HG02973 (cell line): ENCODE data around the gene TBC1D22A.

Source experiments
- ATAC-seq: cut with Tn5 transposase; IDR thresholded peaks from one replicate; pipeline ENCODE4 v1.9.1; 2021; ENCODE audit warnings: moderate library complexity; ENCODE audit not compliant: unreplicated experiment

TBC1D22A gene

DNA sequence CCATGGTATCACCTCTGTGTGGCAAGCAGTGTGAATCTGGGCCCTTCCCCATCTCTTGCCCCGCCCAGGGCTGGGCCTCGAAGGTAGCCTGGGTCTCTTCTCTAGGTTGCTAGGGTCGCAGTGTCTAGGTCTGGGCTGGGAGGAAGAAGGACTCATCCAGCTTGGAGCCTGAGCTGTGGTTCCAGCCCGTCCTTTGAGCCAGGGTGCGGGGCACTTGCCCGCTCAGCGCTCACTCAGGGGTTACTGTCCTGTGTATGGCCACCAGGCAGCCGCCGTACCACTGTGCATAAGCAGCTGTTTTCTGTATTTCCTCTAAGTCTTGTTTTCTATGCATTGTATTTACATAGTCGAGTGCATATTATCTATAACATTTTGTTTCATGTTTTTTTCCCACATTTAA, 160.9 kb downstream of the TBC1D22A start:
- no peak for ATAC-seq

DNA sequence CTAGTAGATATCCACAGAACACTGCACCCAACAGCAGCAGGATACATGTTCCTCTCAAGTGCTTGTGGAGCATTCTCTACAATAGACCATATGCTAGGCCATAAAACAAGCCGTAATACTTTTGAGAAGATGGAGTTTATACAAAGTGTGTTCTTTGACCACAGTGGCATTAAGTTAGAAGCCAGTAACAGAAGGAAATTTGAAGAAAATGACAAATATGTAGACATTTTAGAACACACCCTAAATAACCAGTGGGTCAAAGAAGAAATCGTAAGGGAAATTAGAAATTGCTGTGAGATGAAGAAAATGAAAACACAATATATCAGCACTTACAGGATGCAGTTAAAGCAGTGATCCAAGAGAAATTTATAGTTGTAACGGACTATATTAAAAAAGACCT, 163.4 kb downstream of the TBC1D22A start:
- no peak for ATAC-seq

DNA sequence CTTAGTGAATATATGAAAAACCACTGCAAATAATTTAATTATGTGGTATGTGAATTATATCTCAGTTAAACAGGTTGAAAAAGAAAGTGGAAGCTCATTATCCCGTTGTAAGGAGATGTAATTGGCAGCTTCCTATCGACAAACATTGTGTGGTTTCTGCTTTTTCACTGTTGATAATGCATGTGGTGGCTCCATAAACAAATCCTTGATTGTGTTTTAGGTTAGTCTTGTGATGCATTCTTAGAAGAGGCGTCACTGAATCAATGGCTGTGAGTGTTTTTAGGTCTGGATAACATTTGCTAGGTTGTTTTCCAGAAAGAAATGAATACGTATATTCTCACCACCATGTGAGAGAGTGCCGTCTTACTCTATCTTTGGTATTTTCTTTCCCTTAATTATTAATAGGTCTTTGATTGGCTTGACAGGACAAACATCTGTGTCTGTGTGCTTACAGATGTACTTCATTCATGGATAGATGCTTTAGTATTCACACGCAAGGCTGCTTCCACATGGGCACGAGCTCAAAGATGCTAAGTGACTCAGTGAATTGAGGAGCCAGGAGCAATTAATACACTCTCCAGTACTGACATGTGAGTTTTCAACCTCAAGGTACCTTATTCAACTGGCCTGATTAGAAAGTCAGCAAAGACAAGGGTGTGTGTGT, 166.7 kb downstream of the TBC1D22A start:
- no peak for ATAC-seq

DNA sequence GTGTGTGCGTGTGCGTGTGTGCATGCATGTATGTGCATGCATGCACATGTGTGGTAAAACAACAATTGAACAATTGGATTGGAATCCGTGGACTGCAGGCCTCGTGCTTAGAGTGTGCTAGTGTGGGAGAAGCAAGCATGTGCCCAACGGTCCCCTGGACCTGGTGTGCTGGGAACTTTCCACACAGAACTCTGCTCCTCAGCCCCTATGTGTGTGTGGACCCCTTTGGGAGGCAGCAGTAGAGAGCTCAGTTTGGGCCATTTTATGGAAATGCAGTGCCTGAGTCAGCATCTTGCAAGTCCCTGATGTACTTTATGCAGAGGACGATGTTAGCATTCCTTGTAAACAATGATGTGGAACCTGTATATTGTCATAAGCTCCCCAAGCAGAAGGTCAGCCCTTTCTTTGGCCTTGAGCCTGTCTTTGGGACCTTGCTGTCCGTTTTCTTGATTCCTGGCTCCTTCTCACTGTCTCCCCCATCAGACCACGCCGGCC, 167.3 kb downstream of the TBC1D22A start:
- no peak for ATAC-seq

DNA sequence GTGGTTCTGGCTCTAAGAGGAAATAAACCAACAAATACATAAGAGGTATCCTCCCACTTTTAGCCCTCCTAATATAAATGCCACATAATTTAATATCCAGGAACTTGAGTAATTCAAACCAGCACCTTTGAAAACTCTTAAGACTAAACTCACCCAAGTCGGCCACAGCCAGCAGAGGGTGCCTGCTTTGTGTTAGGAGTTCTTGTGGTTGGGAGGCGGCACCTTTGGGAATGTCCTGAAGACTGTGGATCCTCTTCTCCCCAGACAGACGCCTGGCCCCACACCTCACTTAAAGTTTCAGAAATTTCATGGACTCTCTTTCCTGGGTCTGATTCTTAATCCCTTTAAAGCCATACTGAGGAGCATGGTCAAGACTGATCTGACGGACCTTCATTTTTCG, 169.0 kb downstream of the TBC1D22A start:
- ATAC-seq = no peak

DNA sequence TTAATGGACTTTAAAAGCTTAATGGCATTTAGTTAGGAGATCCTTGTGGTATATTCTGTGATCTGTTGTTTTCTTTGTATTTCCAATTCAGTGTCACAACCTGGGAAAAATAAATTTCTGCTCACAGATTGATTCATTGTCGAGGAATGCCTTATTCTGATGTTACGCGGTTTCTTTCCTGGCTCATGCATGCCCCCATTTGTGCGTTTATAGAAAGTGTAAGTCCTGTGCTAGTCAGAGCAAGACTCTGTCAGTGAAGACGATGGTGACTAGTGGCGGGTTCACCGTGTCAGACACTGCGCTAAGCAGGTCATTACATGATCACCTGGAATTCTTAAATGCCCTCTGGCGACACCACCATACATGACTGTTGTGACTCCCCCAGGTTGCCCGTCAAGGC, 169.4 kb downstream of the TBC1D22A start:
- ATAC-seq = no peak

DNA sequence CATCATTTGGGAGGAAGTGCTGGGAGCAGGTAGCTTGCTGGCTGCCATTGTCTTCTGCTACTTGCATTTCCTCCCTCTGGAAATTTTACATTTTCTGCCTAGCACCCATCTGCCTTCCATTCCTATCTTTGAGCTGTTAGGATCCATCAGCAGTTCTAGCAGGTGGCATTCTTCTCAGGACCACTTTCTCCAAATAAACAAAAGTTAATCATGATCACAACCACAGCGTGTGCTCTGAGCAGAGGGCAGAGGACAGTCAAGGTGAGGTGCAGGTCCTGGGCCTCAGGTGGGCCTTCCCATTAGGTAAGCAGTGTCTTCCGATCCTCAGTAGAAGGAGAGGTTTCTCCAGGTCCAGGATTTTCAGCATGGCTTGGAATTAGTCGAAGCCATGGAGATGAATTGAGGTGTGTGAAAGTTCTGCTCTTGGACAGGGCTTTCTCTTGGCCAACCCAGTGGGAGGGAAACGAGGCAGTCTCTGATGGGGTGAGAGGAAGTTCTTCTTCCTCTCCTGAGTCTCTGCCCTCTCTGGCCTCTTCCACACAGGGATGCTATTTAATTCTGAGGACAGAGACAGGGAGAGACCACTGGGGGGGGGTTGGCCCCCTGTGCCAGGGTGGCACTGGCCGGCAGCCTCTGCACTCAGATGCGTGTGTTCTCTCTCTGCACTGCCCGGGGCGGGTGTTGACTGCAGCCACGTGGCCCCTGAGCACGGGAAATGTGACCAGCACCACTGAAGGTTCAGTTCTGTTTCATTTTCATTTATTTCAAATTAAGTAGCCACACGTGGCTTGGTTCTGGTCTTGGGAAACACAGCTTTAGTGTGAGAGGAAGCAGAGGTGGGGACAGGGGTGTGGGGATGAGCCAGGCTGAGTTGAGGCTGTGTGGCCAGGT, 170.8 kb downstream of the TBC1D22A start:
- no peak for ATAC-seq

DNA sequence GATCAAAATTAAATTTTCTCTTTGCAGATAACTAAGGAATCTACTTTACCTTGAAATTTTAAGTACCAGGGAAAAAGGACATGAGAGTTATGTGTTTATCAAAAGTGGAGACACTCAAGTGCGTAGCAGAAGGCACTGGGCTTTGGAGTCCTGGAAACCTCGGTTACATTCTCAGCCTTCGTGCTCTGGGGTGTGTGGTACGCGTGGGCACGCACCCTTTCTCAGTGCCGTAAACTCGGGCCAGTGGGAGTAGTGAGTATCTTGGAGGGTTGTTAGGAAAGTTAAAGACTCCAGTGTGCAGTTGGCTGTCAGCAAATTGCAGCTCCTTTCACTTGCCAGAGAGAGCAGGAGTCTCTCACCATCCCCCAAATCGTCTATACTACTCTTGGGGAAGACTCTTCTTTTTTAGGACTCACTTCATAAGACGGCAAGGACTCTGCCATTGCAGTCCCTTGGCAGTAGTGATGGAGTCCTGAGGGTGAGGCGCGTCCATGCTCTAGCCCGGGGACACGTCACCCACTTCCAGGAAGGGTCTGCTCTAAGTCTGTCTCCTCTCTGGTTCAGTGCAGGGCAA, 171.8 kb downstream of the TBC1D22A start:
- ATAC-seq = no peak

DNA sequence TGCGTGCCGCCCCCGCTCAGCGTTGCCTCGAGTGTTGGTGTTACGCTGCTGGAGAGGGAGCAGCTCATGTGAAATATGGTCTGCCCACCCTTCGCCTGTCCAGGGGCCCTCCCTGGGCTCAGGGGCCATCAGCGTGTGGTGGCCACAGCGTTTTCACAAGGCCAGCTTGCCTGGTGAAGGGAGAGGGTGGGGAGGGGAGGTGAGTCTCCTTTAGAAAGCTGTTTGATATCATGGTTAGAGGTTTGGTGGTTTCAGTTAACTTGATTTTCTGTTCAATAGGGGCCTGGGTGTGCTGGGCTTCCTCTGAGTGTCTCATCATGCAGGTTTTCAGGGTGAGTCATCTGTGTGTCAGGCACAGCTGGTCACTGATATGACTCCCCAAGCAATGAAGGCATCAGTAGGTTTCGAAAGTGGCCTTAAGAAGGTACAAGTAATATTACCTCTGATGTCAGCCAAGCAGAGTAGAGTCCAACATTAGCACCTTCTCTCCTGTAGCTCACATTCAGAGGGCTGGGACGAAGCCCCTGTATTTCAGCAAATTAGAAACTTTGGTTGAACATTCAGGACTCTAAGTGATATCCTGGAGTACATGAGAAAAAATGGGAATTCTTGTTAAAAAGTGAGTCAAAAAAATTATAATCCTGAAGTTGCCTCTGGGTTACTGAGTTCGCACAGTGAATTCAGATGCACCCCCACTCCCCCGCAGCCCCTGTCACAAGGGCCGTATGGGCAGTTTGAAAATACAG, 172.5 kb downstream of the TBC1D22A start:
- no peak for ATAC-seq

DNA sequence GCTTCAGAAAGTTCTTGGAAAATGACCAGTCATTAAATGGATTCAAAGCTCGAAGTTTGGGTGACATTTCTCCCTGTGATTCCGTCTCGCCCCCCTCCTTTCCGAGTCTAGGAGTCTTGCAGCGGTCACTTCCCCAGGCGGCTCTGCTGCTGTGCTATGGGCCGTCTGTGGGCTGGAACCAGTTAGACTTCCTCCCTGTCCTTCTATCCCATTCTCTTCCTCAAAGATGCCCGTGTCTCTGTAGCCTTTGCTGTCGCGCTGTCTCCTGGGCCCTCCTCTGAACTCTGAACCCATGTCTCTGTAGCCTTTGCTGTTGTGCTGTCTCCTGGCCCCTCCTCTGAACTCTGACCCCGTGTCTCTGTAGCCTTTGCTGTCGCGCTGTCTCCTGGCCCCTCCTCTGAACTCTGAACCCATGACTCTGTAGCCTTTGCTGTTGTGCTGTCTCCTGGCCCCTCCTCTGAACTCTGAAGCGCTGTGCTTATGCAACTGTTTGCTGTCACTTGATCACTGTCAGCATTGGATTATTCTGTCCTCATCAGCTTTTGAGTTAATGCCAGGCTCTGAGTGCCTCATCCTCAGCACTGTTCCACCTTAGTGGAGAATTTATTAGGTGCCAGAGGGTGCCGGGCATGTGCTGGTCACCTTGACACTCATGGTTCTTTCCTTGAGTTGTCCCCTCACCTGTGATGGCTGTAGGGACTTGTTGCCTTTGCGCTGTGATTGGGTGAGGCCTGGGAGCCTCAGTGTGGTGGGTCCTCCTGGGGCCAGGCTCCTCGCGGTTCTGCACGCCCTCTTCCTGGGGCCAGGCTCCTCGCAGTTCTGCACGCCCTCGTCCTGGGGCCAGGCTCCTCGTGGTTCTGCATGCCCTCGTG, 173.3 kb downstream of the TBC1D22A start:
- ATAC-seq = no peak

DNA sequence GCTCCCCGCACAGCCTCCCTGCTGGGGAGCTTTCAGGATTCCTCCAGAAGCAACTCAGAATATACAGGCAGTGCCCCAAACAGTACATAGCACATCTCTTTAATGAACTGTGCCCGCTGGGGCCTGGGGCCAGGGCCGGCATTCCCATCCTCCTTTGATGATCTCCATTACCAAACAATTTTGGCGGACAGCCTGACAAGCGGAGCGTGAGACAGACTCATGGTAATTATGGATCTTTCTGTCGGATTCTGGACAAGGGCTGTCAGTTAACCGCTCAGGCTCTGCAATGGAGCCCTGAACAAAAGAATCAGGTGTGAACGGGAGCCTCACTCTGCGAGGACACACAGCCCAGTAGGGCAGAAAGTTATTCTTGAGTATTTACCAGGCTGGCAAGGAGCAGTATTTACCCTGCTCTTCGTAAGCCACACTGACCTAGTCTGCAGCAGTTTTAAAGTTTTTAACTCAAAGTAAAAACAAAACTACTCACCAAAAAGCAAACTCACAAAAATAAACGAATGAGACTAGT, 174.0 kb downstream of the TBC1D22A start:
- no peak for ATAC-seq

DNA sequence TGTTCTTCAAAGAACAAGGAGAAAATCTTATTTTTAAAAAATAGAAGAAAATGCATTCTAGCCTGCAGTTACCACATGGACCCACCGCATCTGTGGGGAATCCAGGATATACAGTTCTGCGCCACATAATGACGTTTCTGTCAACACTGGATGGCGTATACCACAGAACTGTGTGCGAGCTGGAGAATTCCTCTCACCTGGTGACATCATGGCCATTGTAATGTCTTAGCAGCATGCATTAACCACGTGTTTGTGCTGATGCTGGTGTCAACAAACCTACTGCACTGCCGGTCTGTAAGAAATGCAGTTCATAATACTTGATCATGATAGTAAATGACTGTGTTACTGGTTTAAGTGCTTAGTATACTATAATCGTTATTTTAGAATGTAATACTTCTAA, 174.7 kb downstream of the TBC1D22A start:
- ATAC-seq = no peak

DNA sequence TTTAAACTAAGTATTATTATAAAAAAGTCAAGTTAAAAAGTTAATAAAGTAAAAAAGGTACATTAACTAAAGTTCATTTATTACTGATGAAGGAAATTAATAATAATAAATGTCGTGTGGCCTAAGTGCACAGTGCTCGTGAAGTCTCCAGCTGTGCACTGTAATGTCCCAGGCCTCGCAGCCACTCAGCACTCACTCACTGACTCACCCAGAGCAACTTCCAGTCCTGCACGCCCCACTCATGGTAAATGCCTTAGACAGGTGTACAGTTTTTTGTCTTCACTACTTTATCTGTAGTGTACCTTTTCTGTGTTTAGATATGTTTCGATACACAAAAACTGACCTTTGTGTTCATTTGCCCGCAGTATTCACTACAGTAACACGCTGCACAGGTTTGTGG, 175.5 kb downstream of the TBC1D22A start:
- ATAC-seq = no peak

DNA sequence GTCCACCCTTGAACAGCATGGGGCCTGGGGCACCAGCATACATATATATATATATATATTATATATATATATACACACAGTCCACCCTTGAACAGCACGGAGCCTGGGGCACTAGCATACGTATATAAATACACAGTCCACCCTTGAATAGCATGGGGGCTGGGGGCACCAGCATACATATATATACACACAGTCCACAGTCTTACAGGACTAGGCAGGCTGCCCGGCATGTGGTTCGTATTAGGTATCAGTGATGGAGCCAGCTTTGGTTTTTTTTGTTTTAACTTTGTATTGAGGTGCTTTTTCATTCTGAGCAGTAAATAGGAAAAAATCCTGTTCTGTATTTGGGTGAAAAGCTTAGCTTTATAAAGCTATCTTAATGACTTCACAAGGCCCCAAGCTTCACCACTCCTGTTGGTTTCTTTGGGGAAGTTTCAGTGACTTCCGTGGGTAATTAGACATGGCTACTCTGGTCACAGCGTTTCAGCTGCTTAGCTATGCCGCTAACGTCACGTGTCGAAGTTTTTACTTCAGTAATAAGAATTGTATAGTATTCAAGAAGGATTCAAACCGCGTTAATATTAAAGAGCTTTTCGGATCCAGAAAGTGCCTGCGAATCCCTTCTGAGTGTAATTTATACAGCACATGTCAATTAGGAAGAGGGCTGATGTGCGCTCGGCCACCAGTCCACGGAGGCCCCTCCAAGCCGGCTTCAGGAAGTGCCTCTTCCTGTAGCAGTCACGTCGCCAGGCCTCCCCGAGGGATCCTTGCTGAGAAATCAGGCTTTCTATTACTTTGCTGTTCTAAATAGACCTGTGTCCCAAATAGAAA, 179.7 kb downstream of the TBC1D22A start:
- ATAC-seq = no peak

DNA sequence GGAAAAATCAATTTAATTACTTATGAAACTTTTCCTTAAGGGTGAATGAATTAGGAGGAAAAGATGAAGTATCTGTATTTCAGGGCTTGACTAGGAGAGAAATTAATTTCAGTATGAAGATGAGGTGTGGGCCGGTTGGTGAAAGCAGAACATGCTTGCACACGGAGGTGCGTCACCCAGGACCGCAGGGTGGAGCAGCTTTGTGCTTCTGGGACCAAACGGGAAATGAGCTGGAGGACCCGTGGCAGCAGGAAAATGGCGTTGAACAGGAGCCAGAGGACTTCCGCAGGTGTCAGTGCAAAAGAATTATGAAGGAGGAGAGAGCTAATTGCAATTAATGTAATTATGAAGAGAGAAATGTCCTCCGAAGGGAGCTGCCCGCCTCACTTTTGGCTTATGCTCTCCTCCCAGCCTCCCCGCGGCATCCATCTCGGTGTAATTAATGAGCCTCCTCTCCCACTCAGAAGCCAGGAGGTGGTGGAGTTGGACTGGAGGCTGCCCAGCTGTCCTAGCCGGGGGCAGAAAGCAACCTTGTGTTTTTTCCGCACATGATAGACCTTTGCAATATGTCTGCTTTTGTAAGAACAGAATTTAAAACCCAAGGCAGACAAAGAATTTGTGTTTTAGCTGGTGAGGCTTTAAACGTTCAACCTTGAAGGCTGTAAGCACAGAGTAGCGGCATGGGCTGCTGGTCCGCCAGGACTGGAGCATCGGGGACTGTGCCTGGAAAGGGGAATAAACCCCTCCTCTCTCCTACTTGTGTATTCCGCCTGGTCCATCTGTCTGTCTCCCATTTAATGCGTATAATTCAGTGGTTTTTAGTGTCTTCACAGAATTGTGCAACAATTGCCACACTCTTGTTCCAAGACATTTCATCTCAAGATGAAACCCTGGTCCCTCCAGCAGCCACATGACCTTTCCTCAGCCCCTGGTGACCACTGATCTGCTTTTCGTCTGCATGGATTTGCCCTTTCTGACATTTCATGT, 180.6 kb downstream of the TBC1D22A start:
- ATAC-seq = no peak

DNA sequence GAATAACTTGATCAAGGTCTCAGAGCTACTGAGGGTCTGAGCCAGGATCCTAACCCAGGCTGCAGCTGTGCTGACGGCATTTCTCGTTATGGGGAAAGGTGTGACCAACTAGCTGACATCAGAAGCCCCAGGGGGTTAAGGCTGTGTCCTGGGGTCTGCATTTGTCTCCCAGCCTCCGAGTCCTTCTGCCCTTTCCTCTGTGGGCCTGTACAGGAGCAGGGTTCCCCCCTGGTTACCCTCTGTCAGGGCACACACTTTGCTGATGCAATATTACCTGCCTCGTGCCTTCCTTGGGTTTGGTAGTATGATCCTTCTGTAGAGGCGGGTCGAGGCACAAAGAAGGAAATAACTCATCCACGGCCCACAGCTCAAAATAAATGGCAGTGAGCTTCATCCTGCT, 183.0 kb downstream of the TBC1D22A start:
- ATAC-seq = no peak

DNA sequence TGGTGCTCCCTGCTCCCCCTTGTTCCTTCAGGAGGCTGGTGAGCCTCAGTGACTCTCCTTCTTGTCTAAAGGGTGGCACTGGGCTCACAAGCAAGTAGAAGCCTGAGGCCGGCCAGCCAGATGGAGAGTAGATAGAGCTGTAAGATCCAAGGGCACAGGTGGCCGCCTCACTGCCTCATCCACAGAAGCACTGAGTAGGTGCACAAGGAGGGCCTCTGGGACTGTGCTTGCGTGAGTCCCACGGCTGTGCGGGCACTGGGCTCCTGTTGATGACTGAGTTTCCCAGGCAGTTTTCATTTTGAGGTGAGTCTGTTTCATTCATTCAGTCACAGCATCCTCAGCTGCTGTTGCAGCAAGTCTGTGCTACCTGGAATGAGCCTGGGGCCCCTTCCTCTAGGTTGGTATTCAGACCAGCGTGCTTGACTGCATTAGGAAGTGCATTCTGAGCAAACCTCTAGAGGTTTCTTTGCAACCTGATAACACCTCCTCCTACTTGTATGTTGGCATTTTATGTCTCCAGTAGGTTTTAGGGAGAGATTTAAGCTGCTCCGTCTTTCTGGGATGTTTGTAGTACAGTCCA, 184.0 kb downstream of the TBC1D22A start:
- ATAC-seq = no peak
